SU-DHL-6 (cell line): ENCODE data around the gene CTXND1.

Experiments
- EZH2phosphoT487 ChIP-seq: fragments of 200-600 bp; sonication (generic), shearing (Covaris generic); conservative IDR thresholded peaks from 2 replicates; pipeline ENCODE4 v1.6.1; 2018; ENCODE audit warnings: mild to moderate bottlenecking, antibody characterized with exemption, low read length, moderate library complexity, mixed read lengths
- TF ChIP-seq, protein P1 (sequence below): fragments of 200-600 bp; sonication (generic); IDR thresholded peaks from one replicate; pipeline ENCODE4 v1.5.1; 2017; ENCODE audit warnings: antibody characterized with exemption, mild to moderate bottlenecking, low read length, moderate library complexity; ENCODE audit not compliant: insufficient read depth, poor library complexity, severe bottlenecking

GRCh38 chr15:80188251-80188650, 63.8 kb downstream of the CTXND1 start:
- TF ChIP-seq, protein P1, sequence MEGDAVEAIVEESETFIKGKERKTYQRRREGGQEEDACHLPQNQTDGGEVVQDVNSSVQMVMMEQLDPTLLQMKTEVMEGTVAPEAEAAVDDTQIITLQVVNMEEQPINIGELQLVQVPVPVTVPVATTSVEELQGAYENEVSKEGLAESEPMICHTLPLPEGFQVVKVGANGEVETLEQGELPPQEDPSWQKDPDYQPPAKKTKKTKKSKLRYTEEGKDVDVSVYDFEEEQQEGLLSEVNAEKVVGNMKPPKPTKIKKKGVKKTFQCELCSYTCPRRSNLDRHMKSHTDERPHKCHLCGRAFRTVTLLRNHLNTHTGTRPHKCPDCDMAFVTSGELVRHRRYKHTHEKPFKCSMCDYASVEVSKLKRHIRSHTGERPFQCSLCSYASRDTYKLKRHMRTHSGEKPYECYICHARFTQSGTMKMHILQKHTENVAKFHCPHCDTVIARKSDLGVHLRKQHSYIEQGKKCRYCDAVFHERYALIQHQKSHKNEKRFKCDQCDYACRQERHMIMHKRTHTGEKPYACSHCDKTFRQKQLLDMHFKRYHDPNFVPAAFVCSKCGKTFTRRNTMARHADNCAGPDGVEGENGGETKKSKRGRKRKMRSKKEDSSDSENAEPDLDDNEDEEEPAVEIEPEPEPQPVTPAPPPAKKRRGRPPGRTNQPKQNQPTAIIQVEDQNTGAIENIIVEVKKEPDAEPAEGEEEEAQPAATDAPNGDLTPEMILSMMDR: no peak
- no peak for TF ChIP-seq EZH2phosphoT487
